K562 (cell line): ENCODE results near the gene CELSR1. TPM values are rescaled to one million over a fixed set of nuclear protein-coding genes. Genes with fewer than 3 reads are reported as not detected.

Experiments
- ATAC-seq: fragments of 200-7000 bp; cut with Tn5 transposase; 3 replicates; pipeline ENCODE4 v1.9.1; 2020; ENCODE audit warnings: moderate library complexity
- BruUV-seq: library from RNA; stranded (reverse); fragments of 400-500 nt; replicated peaks from 2 replicates; lab custom pipeline; 2021; lab: Mats Ljungman, UMichigan
- CTCF ChIA-PET: fragments of 300-600 bp; formaldehyde crosslinking; extraction: SDS; loops from one replicate; lab custom pipeline; 2021; ENCODE audit warnings: low intra/inter-chr PET ratio; lab: Yijun Ruan, JAX
- POLR2A ChIA-PET: fragments of 300-600, 350-650 bp; sonication (Branson Sonifier 250); formaldehyde crosslinking; extraction: SDS; loops from one replicate; lab custom pipeline; 2021; ENCODE audit warnings: antibody characterized with exemption, inconsistent platforms; lab: Yijun Ruan, JAX
- DNase-seq, 4 experiments: peaks; one replicate each; pipeline versions ENCODE4 v3.0.0 to v3.0.0-alpha.2; 2011 to 2018; ENCODE audit warnings: low spot score in 3 of 4, mixed read lengths in 3 of 4; ENCODE audit errors: extremely low read depth in 1 of 4
- FAIRE-seq: peaks from 2 replicates; lab custom pipeline; 2011; peaks lifted over from hg19 to GRCh38; lab: Jason Lieb, UNC
- H2AFZ ChIP-seq: 2 replicates; pipeline ENCODE4 v1.6.0; 2011; ENCODE audit warnings: low read depth, low read length, control low read depth, inconsistent platforms
- H3K27ac ChIP-seq: fragments of 200-600 bp; 3 replicates; pipeline ENCODE4 v1.8.0; 2011; ENCODE audit warnings: low read depth, mild to moderate bottlenecking, control low read depth, inconsistent platforms, low read length, moderate library complexity, mixed read lengths; ENCODE audit errors: extremely low read depth
- H3K27me3 ChIP-seq, 2 experiments: fragments of 300-600 bp in 1 of 2; 2 replicates in 1 of 2; 3 replicates in 1 of 2; pipeline versions ENCODE4 v1.6.0 to v1.8.0; 2011; ENCODE audit warnings: inconsistent platforms in 2 of 2, low read length in 2 of 2, mild to moderate bottlenecking in 1 of 2, mixed read lengths in 1 of 2, moderate library complexity in 1 of 2; ENCODE audit not compliant: control insufficient read depth in 2 of 2, insufficient read depth in 2 of 2
- H3K36me3 ChIP-seq: fragments of 300-600 bp; 3 replicates; pipeline ENCODE4 v1.8.0; 2011; ENCODE audit warnings: mild to moderate bottlenecking, low read length, inconsistent platforms; ENCODE audit not compliant: control insufficient read depth, insufficient read depth
- H3K4me1 ChIP-seq, 2 experiments: fragments of 200-600 bp in 1 of 2; replicated peaks in 1 of 2; 2 replicates in 1 of 2; 3 replicates in 1 of 2; pipeline versions ENCODE4 v1.5.1 to v1.8.0; 2011; ENCODE audit warnings: inconsistent platforms in 2 of 2, low read length in 2 of 2, mild to moderate bottlenecking in 1 of 2, mixed read lengths in 1 of 2, moderate library complexity in 1 of 2; ENCODE audit not compliant: control insufficient read depth in 2 of 2, insufficient read depth in 2 of 2
- H3K4me2 ChIP-seq: 2 replicates; pipeline ENCODE4 v1.6.1; 2011; ENCODE audit warnings: low read length, control low read depth, inconsistent platforms, mixed read lengths; ENCODE audit not compliant: insufficient read depth
- H3K4me3 ChIP-seq: fragments of 200-600 bp; sonication (generic), shearing (Covaris generic); 2 replicates; pipeline ENCODE4 v1.5.1; 2016; ENCODE audit warnings: control low read depth, inconsistent platforms
- H3K79me2 ChIP-seq: fragments of 200-600 bp; 3 replicates; pipeline ENCODE4 v1.8.0; 2011; ENCODE audit warnings: low read length, inconsistent platforms; ENCODE audit not compliant: control insufficient read depth, insufficient read depth
- H3K9ac ChIP-seq, 2 experiments: 2 replicates each; pipeline versions ENCODE4 v1.6.0 to v1.6.1; 2011; ENCODE audit warnings: low read depth in 2 of 2, low read length in 2 of 2, control low read depth in 1 of 2, inconsistent platforms in 1 of 2, mild to moderate bottlenecking in 1 of 2, mixed read lengths in 1 of 2; ENCODE audit not compliant: insufficient read depth in 1 of 2
- H3K9me1 ChIP-seq: one replicate; pipeline ENCODE4 v1.6.0; 2011; ENCODE audit warnings: inconsistent platforms, mild to moderate bottlenecking, low read length, moderate library complexity; ENCODE audit not compliant: control insufficient read depth, insufficient read depth
- H3K9me3 ChIP-seq: replicated peaks from 2 replicates; pipeline ENCODE4 v1.5.1; 2011; ENCODE audit warnings: low read depth, low read length, inconsistent platforms; ENCODE audit not compliant: control insufficient read depth, insufficient read depth
- H4K20me1 ChIP-seq: replicated peaks from 2 replicates; pipeline ENCODE4 v1.6.1; 2011; ENCODE audit warnings: low read length, inconsistent platforms, mixed read lengths; ENCODE audit not compliant: control insufficient read depth, insufficient read depth
- ATF2 ChIP-seq: sonication (generic); formaldehyde crosslinking; IDR thresholded peaks from 2 replicates; pipeline ENCODE4 v1.8.1; 2022; ENCODE audit warnings: missing genetic modification reagents
- ATF3 ChIP-seq, 2 experiments: fragments of 450-650 bp in 1 of 2; sonication (generic) in 1 of 2; formaldehyde crosslinking in 1 of 2; IDR thresholded peaks in 1 of 2; conservative IDR thresholded peaks in 1 of 2; 2 replicates each; pipeline versions ENCODE4 v1.6.1 to v1.8.1; 2016 to 2023; ENCODE audit warnings: mild to moderate bottlenecking in 2 of 2, moderate library complexity in 2 of 2, inconsistent platforms in 1 of 2, missing genetic modification reagents in 1 of 2
- CEBPB ChIP-seq: fragments of 450-650 bp; IDR thresholded peaks from 2 replicates; pipeline ENCODE4 v1.6.1; 2016; ENCODE audit warnings: missing genetic modification characterization, missing compliant biosample characterization
- CEBPG ChIP-seq, 3 experiments: fragments of 200-800 bp in 1 of 3; sonication (Bioruptor generic) in 1 of 3; sonication (generic) in 1 of 3; formaldehyde crosslinking in 1 of 3; IDR thresholded peaks in 2 of 3; conservative IDR thresholded peaks in 1 of 3; 2 replicates each; pipeline versions ENCODE4 v1.6.1 to v1.8.0; 2016 to 2022; ENCODE audit warnings: missing compliant biosample characterization in 2 of 3, missing genetic modification characterization in 2 of 3, mild to moderate bottlenecking in 1 of 3, missing genetic modification reagents in 1 of 3
- FOSL1 ChIP-seq: fragments of 200-800 bp; sonication (Bioruptor generic); conservative IDR thresholded peaks from 2 replicates; pipeline ENCODE4 v1.6.1; 2016; ENCODE audit warnings: missing genetic modification characterization, missing compliant biosample characterization
- JUND ChIP-seq, 2 experiments: IDR thresholded peaks; 2 replicates in 1 of 2; 3 replicates in 1 of 2; pipeline ENCODE4 v1.6.1; 2011; ENCODE audit warnings: borderline replicate concordance in 2 of 2, low read depth in 2 of 2, low read length in 2 of 2, improper control_type of control experiment in 1 of 2, missing biosample characterization in 1 of 2, missing genetic modification characterization in 1 of 2, missing genetic modification reagents in 1 of 2
- TEAD1 ChIP-seq, 2 experiments: fragments of 450-650 bp in 1 of 2; sonication (generic) in 1 of 2; formaldehyde crosslinking; IDR thresholded peaks; 2 replicates each; pipeline versions ENCODE4 v1.4.0 to v1.8.0; 2020 to 2022; ENCODE audit warnings: mild to moderate bottlenecking in 2 of 2, missing genetic modification reagents in 1 of 2
- WGBS: fragments of 100-300 bp; shearing (Covaris generic); methylation state at CpG from one replicate; pipeline ENCODE4 v1.1.6; 2016; ENCODE audit warnings: low coverage, mixed read lengths; ENCODE audit not compliant: insufficient coverage; ENCODE audit errors: missing lambda C conversion rate; 5-methylcytosine and 5-hydroxymethylcytosine counted together
- in situ Hi-C: fragments of 300-500 bp; cut with MboI; formaldehyde crosslinking; loops from 4 replicates; pipeline ENCODE4 v1.15.0; 2018; ENCODE audit warnings: inconsistent platforms, mixed read lengths
- intact Hi-C: fragments of 100-400 bp; cut with micrococcal nuclease; formaldehyde crosslinking; loops from 2 replicates; pipeline ENCODE4 v1.14.2; 2022
- polyA plus RNA-seq, 8 experiments: library from polyadenylated mRNA; depleted of rRNA in 4 of 8; stranded (reverse) in 5 of 8; unstranded in 3 of 8; fragments of >200 nt; fragmentation: Nextera tagmentation in 2 of 8; fragmentation: Illumina TruSeq in 1 of 8; extraction: Ambion mirVana in 2 of 8; extraction: Trizol in 1 of 8; gene quantifications; 2 replicates each; pipeline versions ENCODE4 v1.2.1 to v1.2.3, GENCODE V29; 2011 to 2014; ENCODE audit warnings: inconsistent platforms in 1 of 8, missing spikeins in 1 of 8
- total RNA-seq, 7 experiments: library from RNA; depleted of rRNA in 6 of 7; stranded (reverse); fragments of >200 nt in 6 of 7; fragmentation: Illumina TruSeq in 2 of 7; extraction: Trizol in 2 of 7; gene quantifications; 2 replicates each; pipeline versions ENCODE4 v1.2.1 to v1.2.3, GENCODE V29; 2011 to 2021; ENCODE audit warnings: low replicate concordance in 1 of 7
- TF ChIP-seq, protein P1 (sequence below), 2 experiments: fragments of 150-350 bp in 1 of 2; IDR thresholded peaks; 2 replicates each; pipeline ENCODE4 v1.6.1; 2012 to 2016; ENCODE audit warnings: low read depth in 2 of 2, low read length in 2 of 2, mild to moderate bottlenecking in 1 of 2, moderate library complexity in 1 of 2

CELSR1 gene
- total and polyA plus RNA-seq, 9 of the 15 experiments (the other 6 are each of a cell fraction or from before 2014, with no cell fraction given) = under 0.01 to 0.09 TPM; not detected in 7

- Histone ChIP-seq H3K36me3 (no peaks in the 10 kb centered on the region), H3K4me3 (no peak overlapping the region), H3K9me1 (no peaks in the 10 kb centered on the region), H3K27me3 (peaks cover 5 to 42% of the 10 kb centered on the region in 2 experiments; a peak in 3 of 5 replicates), H3K9ac (no peak overlapping the region), H3K9me3 (no peaks in the 10 kb centered on the region), H3K4me1 (peaks cover 0 to 12% of the 10 kb centered on the region in 2 experiments; a peak in 2 of 5 replicates), H3K27ac (no peak overlapping the region), H3K79me2 (no peaks in the 10 kb centered on the region), H2AFZ (no peak overlapping the region), H4K20me1 (no peaks in the 10 kb centered on the region; the same call in 1 of the 2 replicates), H3K4me2 (no peak overlapping the region)
- FAIRE-seq (no peak), ATAC-seq (peak; percentile 32; the same call in 1 of the 3 replicates), DNase-seq (peak in 2 of 4 experiments; percentile 21 to 40)
- CTCF ChIA-PET = no interaction called here
- POLR2A ChIA-PET = interaction anchor here (0.7 kb wide), 1 partner anchor 98 kb away, joined by 5 read pairs; no protein-coding TSS in a partner anchor
- WGBS = 3% methylated on average over 18 of the region's 27 CpGs
- peak; percentile 60 for TF ChIP-seq ATF3 (IDR thresholded peaks at IDR 0.05)
- TF ChIP-seq ATF3 (CRISPR knock-in tag; conservative IDR thresholded peaks at IDR 0.05) = no peak
- peak in 1 of 2 experiments; percentile 58; a peak in 1 of 4 replicates for TF ChIP-seq TEAD1 (CRISPR knock-in tag; IDR thresholded peaks at IDR 0.05)
- TF ChIP-seq FOSL1 (tag) = peak; percentile 79
- TF ChIP-seq JUND (IDR thresholded peaks at IDR 0.05; ENCODE audit: borderline replicate concordance, low read depth, low read length) = peak; percentile 69
- peak; percentile 35; the same call in 1 of the 3 replicates for TF ChIP-seq JUND (tag; IDR thresholded peaks at IDR 0.05; ENCODE audit: borderline replicate concordance, low read depth, low read length)
- TF ChIP-seq ATF2 (CRISPR knock-in tag) = no peak
- peak; percentile 79 for TF ChIP-seq CEBPB (tag)
- peak; percentile 56; the same call in 1 of the 2 replicates for TF ChIP-seq CEBPG (CRISPR knock-in tag; IDR thresholded peaks at IDR 0.05)
- peak in 1 of 2 experiments; percentile 79; a peak in 2 of 4 replicates for TF ChIP-seq CEBPG (tag; conservative IDR thresholded peaks at IDR 0.05 in 1 of 2, IDR thresholded peaks at IDR 0.05 in 1 of 2)
- TF ChIP-seq, protein P1, sequence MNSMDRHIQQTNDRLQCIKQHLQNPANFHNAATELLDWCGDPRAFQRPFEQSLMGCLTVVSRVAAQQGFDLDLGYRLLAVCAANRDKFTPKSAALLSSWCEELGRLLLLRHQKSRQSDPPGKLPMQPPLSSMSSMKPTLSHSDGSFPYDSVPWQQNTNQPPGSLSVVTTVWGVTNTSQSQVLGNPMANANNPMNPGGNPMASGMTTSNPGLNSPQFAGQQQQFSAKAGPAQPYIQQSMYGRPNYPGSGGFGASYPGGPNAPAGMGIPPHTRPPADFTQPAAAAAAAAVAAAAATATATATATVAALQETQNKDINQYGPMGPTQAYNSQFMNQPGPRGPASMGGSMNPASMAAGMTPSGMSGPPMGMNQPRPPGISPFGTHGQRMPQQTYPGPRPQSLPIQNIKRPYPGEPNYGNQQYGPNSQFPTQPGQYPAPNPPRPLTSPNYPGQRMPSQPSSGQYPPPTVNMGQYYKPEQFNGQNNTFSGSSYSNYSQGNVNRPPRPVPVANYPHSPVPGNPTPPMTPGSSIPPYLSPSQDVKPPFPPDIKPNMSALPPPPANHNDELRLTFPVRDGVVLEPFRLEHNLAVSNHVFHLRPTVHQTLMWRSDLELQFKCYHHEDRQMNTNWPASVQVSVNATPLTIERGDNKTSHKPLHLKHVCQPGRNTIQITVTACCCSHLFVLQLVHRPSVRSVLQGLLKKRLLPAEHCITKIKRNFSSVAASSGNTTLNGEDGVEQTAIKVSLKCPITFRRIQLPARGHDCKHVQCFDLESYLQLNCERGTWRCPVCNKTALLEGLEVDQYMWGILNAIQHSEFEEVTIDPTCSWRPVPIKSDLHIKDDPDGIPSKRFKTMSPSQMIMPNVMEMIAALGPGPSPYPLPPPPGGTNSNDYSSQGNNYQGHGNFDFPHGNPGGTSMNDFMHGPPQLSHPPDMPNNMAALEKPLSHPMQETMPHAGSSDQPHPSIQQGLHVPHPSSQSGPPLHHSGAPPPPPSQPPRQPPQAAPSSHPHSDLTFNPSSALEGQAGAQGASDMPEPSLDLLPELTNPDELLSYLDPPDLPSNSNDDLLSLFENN (IDR thresholded peaks at IDR 0.05; ENCODE audit: low read depth in 2 of 2, low read length in 2 of 2) = no peak
- intact Hi-C loops (no loop called here), in situ Hi-C loops (no loop called here)
- BruUV-seq = no TSS peak
These were observed 159.6 kb downstream of the CELSR1 start for GRCh38 chr22:46377525-46378425.
